Gastroesophageal sphincter (tissue), 3 donors: ENCODE measurements around the gene GGNBP2.

Experiments
- EP300 ChIP-seq: sonication (generic); formaldehyde crosslinking; IDR thresholded peaks from one replicate; pipeline ENCODE4 v1.6.1; 2017; ENCODE audit warnings: antibody characterized with exemption, mild to moderate bottlenecking
- POLR2A ChIP-seq, 2 donors: fragments of 450-650 bp; IDR thresholded peaks; one replicate each; pipeline ENCODE4 v1.6.1; 2017; ENCODE audit warnings: antibody characterized with exemption in 2 of 2, mild to moderate bottlenecking in 2 of 2, moderate library complexity in 1 of 2
- POLR2AphosphoS5 ChIP-seq: sonication (generic); formaldehyde crosslinking; IDR thresholded peaks from one replicate; pipeline ENCODE4 v1.6.1; 2017; ENCODE audit warnings: antibody characterized with exemption
- TF ChIP-seq, protein P1 (sequence below), 4 experiments: fragments of 200-600 bp in 2 of 4; fragments of 450-650 bp in 2 of 4; sonication (generic) in 1 of 4; IDR thresholded peaks; one replicate each; pipeline ENCODE4 v1.5.1; 2017 to 2019; ENCODE audit warnings: antibody characterized with exemption in 4 of 4, mild to moderate bottlenecking in 2 of 4, moderate library complexity in 2 of 4

GRCh38 chr17:36525113-36525512 is 19.6 kb upstream of the GGNBP2 start:
- TF ChIP-seq, protein P1, sequence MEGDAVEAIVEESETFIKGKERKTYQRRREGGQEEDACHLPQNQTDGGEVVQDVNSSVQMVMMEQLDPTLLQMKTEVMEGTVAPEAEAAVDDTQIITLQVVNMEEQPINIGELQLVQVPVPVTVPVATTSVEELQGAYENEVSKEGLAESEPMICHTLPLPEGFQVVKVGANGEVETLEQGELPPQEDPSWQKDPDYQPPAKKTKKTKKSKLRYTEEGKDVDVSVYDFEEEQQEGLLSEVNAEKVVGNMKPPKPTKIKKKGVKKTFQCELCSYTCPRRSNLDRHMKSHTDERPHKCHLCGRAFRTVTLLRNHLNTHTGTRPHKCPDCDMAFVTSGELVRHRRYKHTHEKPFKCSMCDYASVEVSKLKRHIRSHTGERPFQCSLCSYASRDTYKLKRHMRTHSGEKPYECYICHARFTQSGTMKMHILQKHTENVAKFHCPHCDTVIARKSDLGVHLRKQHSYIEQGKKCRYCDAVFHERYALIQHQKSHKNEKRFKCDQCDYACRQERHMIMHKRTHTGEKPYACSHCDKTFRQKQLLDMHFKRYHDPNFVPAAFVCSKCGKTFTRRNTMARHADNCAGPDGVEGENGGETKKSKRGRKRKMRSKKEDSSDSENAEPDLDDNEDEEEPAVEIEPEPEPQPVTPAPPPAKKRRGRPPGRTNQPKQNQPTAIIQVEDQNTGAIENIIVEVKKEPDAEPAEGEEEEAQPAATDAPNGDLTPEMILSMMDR (IDR thresholded peaks at IDR 0.05): no peak
- TF ChIP-seq POLR2AphosphoS5 (no peak), EP300 (no peak), POLR2A (IDR thresholded peaks at IDR 0.05) (no peak)
